HG03521 (cell line): ENCODE results near the gene SAE1.
"Not testable (repeated sequence)": the region's sequence is repeated elsewhere in the genome, so short reads cannot be mapped to it uniquely, and the experiment has no call there.

Source experiments
- ATAC-seq: cut with Tn5 transposase; IDR thresholded peaks from one replicate; pipeline ENCODE4 v1.9.1; 2021; ENCODE audit warnings: mild to moderate bottlenecking, moderate library complexity; ENCODE audit not compliant: unreplicated experiment

SAE1 gene

DNA sequence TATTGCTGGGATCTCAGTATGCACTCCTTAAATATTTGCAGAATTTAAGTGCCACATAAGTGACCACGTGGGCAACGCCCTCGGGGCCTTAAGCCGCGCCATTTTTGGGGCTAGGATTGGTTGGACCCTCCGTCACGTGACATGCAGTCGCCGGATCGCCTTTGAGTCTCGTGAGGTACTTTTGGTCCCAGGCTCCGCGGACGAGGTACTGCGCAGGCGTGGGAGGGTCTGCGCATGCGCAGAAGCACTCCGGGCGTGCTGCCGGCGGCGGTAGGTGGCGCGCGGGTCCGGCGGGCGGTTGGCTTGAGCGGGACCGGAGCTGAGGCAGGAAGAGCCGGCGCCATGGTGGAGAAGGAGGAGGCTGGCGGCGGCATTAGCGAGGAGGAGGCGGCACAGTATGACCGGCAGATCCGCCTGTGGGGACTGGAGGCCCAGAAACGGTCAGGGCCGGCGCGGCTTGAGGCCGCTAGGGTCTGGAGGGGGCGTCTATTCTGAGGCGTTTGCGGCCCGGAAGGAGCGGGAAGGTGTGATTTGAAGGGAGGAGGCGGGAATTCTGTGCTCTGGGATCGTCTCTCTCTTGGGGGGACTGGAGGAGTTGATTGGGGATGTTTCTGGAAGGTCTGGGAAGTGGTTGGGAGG is at the start of gene SAE1:
SAE1 (plus strand) TSS at position 247 of the 639 bp plus-strand sequence; CDS start at position 343, 96 bp downstream.
- peak; percentile 78 for ATAC-seq

DNA sequence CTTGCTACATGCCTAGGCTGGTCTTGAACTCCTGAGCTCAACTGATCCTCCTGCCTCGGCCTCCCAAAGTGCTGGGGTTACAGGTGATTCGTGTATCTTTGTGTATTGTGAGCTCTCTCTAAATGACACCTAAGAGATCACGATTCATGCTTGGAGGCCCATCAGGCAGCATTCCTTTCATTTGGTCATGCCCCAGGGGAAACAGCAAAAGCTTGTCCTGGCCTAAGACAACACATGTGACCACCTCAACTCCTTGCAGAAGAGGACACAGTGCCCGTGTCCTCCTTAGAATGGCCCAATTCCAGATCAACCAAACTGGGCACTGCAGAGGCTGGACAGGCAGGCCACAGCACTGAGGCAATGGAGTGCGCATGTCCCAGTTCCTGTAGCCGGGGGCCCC is 49.5 kb upstream of the SAE1 start:
- ATAC-seq = no peak

DNA sequence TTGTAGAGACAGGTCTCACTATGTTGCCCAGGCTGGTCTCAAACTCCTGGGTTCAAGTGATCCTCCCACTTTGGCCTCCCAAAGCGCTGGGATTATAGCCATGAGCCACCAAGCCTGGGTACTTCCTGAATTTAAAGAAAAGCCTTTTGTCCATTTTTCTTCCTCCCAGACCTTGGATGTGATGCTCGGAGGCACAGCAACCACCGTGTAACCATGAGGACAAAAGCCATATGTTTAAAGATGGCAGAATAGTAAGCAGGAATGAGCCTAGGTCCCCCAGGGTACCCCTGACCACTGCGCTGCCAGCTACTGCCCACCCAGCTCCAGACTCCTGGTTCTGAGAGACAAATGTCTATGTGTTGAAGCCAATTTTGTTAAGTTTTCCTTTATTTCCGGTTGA is 48.1 kb upstream of the SAE1 start:
- ATAC-seq = no peak

DNA sequence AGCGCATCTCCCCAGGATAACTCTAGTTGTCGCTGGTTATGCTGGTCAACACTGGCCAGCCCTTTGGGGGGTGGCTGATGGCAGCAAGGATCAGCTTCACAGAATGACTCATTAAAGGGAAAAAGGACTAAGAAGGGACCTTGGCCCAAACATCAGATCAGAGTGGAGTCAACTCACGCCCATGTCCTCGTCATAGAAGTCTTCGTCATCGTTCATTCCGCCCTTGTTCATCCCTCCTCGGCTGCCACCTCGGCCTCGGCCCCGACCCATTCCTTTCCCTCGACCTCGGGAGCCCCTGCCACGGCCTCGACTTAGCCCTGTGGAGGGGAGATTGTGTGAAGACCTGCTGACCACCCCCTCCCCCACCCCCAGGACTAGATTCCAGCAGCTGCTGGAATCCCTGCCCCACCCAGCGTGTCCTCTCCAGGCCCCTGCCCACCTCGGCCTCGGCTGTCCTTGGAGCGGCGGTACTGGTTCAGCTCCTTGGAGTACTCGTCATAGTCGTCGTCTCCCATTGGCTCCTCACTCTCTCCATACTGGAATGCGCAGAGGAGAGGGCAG is 45.7 kb upstream of the SAE1 start:
- no peak for ATAC-seq

DNA sequence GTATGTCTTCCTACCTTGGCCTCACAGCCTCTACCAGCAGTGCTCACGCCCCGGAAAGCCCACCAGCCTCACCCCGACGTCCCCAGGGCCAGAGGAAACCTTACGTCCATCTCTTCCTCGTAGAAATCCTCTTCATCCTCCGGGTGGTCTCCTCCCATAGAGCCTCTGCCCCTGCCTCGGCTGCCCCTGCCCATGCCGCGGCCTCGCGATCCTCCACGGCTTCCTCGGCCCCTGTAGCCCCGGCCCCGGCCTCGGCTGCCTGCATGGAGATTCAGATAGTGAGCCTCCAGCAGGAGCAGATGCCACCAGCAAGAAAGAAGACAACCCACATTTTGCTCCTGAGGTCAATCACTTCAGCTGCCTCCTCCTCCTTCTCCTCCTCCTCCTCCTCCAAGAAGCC is 44.4 kb upstream of the SAE1 start:
- ATAC-seq = no peak

DNA sequence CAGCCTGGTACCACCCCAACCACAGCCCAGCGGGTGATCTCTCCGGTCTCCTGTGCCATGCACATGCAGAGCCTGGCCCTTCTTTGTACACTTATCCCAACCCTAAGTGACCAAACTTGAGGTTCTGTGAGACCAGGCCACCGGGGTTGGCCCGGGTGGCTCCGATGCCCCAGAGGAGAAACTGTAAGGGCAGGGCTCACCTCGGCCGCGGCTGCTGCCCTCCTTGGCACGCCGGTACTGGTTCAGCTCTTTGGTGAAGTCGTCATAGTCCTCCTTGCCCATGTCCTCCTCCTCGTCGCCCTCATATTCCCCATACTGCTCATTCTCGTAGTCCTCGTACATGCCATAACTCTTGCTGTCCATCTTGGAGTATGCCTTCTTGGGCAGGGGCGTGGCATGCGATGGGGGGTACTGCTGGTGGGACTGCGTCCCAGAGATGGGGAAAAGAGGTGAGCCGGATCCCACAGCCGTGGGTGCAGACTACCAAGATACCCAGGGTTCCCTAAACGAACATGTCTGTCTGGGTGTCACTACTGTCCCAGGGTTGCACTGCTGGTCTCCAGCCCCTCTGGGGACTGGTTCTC is 40.8 kb upstream of the SAE1 start:
- ATAC-seq = no peak

DNA sequence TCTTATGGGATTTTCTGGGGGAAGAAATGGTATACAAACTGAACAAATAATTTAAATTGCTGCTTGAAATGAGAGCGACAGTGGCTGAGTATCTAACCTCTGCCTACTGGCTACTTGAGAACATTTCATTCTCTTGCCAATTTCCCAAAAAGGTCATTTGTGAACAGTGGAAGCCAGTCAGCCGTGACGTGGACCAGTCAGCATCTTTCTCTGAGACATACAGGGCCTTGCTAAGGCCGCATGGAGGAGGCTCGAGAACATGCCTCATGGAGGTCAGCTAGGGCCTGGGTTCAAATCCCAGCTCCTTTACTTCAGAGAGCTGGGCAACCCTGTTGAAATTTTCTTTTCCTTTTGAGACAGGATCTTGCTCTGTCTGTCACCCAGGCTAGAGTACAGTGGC is 37.4 kb upstream of the SAE1 start:
- ATAC-seq = no peak

DNA sequence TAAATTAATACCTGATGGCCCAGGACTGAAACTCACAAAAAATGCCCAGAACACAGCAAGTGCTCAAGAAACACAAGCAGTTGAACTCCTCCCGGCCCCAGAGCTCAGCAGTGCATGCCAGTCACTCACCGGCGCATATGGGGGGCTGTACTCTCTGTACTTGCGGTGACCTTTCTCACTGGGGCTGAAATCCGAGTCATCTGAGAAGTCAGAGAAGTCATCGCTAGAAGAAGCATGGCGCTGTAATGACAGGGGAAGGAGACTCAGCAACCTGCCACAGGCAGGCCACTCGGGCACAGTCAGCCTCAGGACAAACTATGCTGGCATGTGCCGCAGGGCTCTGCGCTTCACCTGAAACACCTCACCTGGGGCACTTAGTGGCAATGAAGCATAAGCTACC is 36.8 kb upstream of the SAE1 start:
- ATAC-seq = peak; percentile 48

DNA sequence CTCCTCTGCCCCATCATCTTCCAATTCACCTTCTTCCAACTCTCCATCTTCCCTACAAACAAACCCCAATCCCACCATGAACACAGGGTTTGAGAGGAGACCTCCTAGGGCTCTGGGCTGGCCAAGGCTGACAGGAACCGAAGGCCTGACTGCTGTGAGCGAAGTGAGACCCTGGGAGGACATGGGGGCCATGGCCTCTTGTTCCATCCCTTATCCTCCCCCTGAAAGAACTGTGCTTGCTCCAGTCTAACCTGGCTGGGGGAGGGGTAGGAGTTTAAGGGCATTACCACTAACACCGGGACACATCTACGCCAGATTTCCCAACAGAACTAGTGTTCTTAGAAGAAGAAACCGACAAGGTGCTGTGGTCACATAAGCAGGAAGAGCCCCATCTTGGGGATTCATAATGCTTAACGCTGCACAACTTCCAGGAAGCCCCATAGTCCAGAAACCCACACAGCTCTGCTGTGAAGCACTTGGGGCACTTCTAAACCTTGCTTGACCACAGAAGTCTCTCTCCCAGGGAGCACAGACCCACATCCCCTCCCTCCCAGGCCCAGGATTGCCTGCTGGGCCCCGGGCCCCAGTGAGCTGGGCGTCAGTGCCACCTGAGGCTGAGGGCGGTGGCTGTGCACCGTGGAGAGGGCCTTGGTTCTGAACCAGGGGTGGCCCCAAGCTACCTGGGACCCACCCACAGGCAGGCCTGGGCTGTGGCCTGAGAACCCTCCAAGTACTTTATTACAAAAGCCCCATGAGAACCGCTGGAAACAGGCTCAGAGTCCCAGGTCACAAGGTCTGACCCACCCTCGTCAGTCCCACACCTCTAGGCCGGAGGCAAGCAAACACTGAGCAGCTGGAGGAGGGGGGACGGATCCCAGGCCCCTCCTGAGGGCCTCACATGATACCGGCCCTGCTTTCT is 35.8 kb upstream of the SAE1 start:
- ATAC-seq = no peak

DNA sequence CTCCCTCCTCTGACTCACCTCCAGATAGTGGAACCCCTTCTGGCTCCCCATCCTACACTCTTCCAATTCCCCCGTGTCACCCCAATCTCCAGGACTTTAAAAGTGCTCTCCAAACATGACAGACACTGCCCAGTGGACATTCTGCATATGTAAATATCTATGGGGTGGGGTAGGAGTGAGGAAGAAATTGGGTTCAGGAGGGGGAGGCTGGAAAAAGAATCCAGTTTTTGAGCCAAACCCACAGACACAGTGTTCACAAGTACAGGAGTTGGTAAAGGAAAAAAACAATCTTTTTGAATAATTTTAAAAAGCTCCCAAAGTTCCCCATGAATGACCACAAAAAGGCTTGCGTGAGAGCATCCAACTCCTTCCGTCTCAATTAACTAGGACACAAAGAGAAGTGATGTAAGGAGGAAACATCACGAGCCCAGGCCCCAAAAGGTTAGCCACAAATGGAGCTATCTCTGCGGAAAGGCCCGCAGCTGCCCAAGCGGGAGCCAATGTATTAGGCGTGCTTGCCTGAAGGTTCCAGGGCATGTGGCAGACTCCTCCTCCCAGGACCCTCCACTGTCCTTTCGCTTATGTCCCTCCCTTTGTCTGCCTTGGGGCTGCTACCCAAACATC is 35.0 kb upstream of the SAE1 start:
- ATAC-seq = no peak

DNA sequence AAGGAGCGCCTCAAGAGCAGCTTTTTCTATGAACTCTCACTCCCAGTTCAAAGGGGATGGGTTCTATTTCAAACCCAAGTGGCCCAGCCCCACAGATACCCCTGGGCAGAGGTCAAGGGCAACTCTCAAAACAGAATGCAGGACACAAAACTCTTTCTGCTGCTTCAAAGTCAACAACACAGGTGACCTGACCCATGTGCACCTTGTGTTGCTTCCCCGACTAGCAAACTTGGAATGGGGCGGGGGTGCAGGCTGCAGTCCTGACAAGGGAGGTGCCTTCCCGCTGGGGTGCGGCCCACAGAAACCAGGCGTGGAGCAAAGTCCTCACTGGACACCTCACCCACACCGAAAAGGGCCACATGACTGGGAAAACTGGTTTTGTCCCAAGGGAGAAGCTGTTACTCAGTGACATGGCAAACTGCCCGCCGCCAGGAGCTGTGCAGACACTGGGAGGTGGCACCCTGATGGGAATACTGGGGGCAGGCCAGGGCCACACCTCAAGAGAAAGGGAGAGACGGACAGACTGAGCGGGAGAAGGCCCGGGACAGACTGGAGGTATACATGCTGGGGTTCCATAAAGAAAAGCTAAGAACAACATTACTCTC is 34.4 kb upstream of the SAE1 start:
- ATAC-seq = no peak

DNA sequence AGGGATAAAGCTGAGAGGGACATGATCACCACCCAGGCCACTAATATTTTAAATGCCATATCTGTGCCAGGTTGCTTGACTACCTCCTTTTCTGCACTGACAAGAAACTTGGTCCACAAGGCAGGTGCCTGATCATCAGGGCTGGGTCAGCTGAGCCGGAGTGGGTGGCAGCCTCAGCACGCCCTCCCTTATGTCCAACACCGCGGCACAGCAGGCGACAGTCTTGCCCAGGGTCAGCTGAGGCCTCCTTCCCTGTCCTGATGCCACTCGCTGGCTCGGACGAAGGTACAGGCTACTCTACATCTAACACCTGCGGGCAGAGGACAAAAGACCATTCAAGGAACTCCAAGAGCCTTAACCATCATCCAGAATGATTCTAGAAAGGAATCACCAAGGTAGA is 33.9 kb upstream of the SAE1 start:
- ATAC-seq = no peak

DNA sequence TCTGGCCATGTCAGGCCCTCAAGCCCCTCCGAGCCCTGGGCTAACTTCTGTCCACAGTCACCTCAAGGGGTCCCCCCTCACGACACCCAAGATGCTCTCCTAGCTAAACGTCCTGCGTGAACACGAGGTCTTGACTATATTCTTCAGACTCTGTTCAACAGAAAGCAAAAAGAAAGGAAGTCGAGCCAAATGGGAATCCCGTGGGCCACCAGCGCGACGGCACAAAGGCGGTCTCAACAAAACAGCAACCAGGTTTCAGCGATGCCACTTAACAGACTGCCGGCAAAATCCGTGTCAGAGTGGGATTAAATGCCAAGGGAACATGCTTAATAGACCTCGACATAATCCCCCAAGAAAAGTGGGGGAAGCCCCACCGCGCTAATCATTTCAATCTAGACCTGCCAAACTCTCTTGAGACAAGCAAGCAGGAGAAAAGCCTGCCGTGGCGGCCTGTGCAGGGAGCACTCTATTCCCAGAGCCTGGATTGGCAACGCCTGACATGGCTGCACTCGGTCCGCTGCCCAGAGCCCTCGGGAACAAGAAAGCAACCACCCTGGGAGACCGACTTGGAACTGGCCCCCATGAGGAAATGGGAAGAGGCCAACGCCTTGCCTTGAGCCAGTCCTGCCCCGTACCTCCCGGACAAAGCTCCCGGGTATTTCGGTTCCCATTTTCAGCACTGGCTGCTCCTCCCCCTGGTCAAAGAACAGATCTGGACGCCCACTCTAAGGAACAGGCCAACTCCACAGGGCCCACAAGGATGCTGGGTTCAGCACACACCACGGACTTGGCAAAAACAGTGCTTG is 33.0 kb upstream of the SAE1 start:
- no peak for ATAC-seq

DNA sequence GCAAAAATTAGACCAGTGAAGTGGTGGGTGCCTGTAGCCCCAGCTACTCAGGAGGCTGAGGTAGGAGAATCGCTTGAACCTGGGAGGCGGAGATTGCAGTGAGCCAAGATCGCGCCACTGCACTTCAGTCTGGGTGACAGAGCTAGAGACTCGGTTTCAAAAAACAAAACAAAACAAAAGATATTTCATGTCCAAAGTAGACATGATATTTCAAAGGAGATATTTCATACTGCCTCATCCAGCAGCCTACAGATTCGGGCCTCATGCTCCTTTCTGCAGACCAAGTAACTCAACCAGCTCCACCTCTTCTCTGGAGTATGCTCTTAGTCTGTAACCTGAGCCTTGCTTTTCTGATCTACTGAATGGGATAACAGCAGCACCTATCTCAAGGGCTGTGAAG is 32.0 kb upstream of the SAE1 start:
- ATAC-seq = no peak

DNA sequence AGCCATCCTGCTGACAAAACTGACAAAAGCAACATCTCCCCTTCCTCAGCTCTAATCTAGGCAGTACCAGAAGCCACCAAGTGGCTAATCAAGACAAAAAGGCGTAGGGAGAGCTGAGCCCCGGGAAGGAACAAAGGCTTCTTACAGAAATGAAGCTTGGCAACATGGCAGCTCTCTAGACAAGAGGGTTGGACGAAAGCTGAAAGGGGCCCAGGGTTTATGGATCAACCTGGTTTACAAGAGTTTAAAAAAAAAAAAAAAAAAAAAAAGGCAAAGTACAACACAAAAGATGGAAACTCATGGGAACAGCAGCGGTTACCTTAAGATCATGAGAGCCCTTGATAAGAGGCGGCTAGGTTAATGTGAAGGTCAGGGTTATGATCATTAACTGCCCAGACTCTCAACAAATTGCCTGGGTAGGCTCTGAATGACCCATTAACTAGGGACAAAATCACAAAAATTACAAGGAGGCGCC is 31.0 kb upstream of the SAE1 start:
- ATAC-seq = no peak

DNA sequence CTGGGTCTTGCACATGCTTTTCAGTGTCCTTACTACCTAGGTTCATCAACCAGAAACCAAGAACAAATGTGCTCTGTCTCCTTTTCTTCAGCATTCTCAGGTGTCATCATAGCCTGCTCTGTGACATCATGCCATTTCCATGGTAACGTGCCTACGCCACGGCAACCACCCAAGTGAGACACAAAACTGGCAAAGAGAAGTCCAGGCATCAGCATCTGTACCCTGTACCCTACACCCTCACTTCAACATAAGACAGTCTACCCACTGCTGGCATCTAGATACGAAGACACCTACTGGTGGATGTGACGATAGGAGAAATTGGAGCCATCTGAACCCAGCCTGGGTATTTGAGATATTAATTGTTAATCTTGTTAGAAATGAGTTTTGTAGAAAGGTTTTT is 30.3 kb upstream of the SAE1 start:
- no peak for ATAC-seq

DNA sequence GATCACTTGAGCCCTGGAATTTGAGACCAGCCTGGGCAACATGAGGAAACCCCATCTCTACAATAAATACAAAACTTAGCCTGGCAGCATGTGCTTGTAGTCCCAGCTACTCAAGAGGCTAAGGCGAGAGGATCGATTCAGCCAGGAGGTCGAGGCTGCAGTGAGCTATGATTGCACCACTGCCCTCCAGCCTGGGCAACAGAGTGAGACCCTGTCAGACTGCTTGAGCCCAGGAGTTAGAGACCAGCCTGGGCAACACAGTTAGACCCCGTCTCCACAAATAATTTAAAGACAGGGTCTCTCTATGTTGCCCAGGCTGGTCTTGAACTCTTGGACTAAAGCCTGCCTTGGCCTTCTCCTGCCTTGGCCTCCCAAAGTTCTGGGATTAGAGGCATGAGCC is 29.5 kb upstream of the SAE1 start:
- ATAC-seq = not testable (repeated sequence)

DNA sequence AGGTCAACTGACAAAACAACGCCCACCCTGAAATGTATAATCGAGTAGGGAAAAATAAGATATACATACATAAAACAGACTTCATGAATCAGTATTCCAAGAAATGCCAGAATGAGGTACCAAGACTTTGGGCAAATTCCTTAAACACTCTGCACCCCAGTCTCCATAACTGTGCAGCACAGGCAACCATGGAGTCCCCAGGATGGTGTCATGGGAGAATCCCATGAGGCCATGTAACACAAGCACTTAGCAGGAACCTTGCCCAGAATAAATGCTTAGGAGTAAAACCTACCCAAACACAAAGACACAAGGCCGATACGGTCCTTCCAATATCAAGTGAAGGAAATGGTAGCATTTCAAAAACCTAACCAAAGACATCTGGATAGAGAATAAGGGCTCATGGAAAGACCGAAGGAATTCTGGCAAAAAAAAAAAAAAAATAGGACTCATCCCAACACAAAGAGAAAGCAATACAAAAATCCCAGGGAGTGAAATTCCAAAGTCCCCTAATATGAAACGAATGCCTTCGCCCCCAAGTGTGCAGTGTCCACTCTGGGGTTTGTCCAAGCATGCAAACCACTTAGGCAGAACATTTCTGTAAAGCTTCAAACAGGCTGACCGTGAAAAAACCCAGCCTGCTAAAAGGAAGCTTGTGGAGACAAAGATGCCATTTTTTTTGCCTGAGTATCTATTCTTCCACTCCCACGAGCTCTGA is 28.1 kb upstream of the SAE1 start:
- ATAC-seq = no peak

DNA sequence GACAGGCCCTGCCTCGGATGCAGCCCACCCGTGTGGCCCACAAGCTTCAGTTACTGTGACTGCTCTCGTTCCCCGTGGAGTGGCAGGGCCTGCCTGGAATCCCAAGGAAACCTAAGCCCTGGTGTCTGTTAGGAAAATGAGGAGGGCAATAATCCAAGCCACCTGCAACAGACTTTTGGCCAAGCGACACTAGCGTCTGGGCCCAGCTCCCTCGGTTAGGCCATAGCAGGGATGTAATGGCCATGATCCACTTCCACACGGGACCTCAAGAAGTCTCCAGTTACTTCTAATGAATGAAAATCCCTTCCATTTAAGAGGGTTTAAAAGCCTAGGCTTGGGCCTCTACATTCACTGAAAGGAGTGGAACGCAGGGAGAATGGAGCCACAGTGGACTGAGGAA is 26.0 kb upstream of the SAE1 start:
- ATAC-seq = no peak
